GM23338 (cell line): ENCODE measurements around the gene CCDC85B. TPM values are rescaled to one million over a fixed set of nuclear protein-coding genes. Genes with fewer than 3 reads are reported as not detected.

Source experiments
- JUNB ChIP-seq: IDR thresholded peaks from one replicate; pipeline ENCODE4 v1.6.1; 2016; ENCODE audit warnings: antibody characterized with exemption; ENCODE audit not compliant: unreplicated experiment
- NANOG ChIP-seq: IDR thresholded peaks from 2 replicates; pipeline ENCODE4 v1.6.1; 2016; ENCODE audit warnings: antibody characterized with exemption, borderline replicate concordance
- ZNF462 ChIP-seq: fragments of 250-450 bp; sonication (Bioruptor Pico); IDR thresholded peaks from 2 replicates; pipeline ENCODE4 v1.5.0; 2020; ENCODE audit warnings: mild to moderate bottlenecking, moderate library complexity
- polyA plus RNA-seq: library from polyadenylated mRNA; unstranded; fragments of >200 nt; fragmentation: Nextera tagmentation; extraction: Ambion mirVana; gene quantifications from 2 replicates; pipeline ENCODE4 v1.2.1, GENCODE V29; 2016
- total RNA-seq: library from RNA; depleted of rRNA; stranded (reverse); fragments of >200 nt; shearing (Covaris generic); gene quantifications from 2 replicates; pipeline ENCODE4 v1.2.3, GENCODE V29; 2014; rRNA removed

The CCDC85B gene
- total and polyA plus RNA-seq, 2 experiments from 2014 or later: 54.5 to 66.3 TPM

- TF ChIP-seq ZNF462 (CRISPR knock-in tag): no peak
- TF ChIP-seq JUNB: no peak
- TF ChIP-seq NANOG: no peak
Measured at GRCh38 chr11:65937766-65938165, 47.3 kb downstream of the CCDC85B start (continued).

Other genes with a start within 250 kb of the CCDC85B start
- 17.0 and 22.8 TPM in 2 replicates for gene RELA, start 227.8 kb upstream of the CCDC85B start, total RNA-seq
- gene RELA, start 227.8 kb upstream of the CCDC85B start, polyA plus RNA-seq: 12.9 and 18.5 TPM in 2 replicates
- gene KAT5, start 178.4 kb upstream of the CCDC85B start, total RNA-seq: 33.3 and 40.4 TPM in 2 replicates
- 34.6 and 34.8 TPM in 2 replicates for gene KAT5, start 178.4 kb upstream of the CCDC85B start, polyA plus RNA-seq
- 37.8 and 70.8 TPM in 2 replicates for gene RNASEH2C, start 169.9 kb upstream of the CCDC85B start, total RNA-seq
- 73.2 and 74.8 TPM in 2 replicates for gene RNASEH2C, start 169.9 kb upstream of the CCDC85B start, polyA plus RNA-seq
- 12.5 and 16.1 TPM in 2 replicates for gene AP5B1, start 109.7 kb upstream of the CCDC85B start, total RNA-seq
- gene AP5B1, start 109.7 kb upstream of the CCDC85B start, polyA plus RNA-seq: 3.1 TPM in 2 replicates
- 3.3 and 5.1 TPM in 2 replicates for gene OVOL1, start 103.6 kb upstream of the CCDC85B start, total RNA-seq
- 1.4 and 1.5 TPM in 2 replicates for gene OVOL1, start 103.6 kb upstream of the CCDC85B start, polyA plus RNA-seq
- 0.49 TPM in 1 of 2 replicates, not detected in the other for gene SNX32, start 56.7 kb upstream of the CCDC85B start, total RNA-seq
- 1.2 and 2.4 TPM in 2 replicates for gene SNX32, start 56.7 kb upstream of the CCDC85B start, polyA plus RNA-seq
- 981 and 1,393 TPM in 2 replicates for gene CFL1, start 32.5 kb upstream of the CCDC85B start, total RNA-seq
- gene CFL1, start 32.5 kb upstream of the CCDC85B start, polyA plus RNA-seq: 1,996 and 2,124 TPM in 2 replicates
- 35.5 and 48.6 TPM in 2 replicates for gene MUS81, start 30.2 kb upstream of the CCDC85B start, total RNA-seq
- 38.5 and 39.1 TPM in 2 replicates for gene MUS81, start 30.2 kb upstream of the CCDC85B start, polyA plus RNA-seq
- 4.5 and 9.4 TPM in 2 replicates for gene EFEMP2, start 17.9 kb upstream of the CCDC85B start, total RNA-seq
- gene EFEMP2, start 17.9 kb upstream of the CCDC85B start, polyA plus RNA-seq: 7.4 and 8.0 TPM in 2 replicates
- gene CTSW, start 10.8 kb upstream of the CCDC85B start, total RNA-seq: not detected in 2 replicates
- gene CTSW, start 10.8 kb upstream of the CCDC85B start, polyA plus RNA-seq: 0.17 TPM in 1 of 2 replicates, not detected in the other
- 94.3 and 102 TPM in 2 replicates for gene FIBP, start 2.2 kb upstream of the CCDC85B start, total RNA-seq
- 79.0 and 84.4 TPM in 2 replicates for gene FIBP, start 2.2 kb upstream of the CCDC85B start, polyA plus RNA-seq
- 10.1 and 14.6 TPM in 2 replicates for gene FOSL1, start 9.7 kb downstream of the CCDC85B start, total RNA-seq
- gene FOSL1, start 9.7 kb downstream of the CCDC85B start, polyA plus RNA-seq: 17.1 and 20.1 TPM in 2 replicates
- gene C11orf68, start 28.4 kb downstream of the CCDC85B start, total RNA-seq: 21.6 and 23.2 TPM in 2 replicates
- gene C11orf68, start 28.4 kb downstream of the CCDC85B start, polyA plus RNA-seq: 16.8 and 18.6 TPM in 2 replicates
- gene DRAP1, start 28.8 kb downstream of the CCDC85B start, total RNA-seq: 83.0 and 121 TPM in 2 replicates
- 294 and 358 TPM in 2 replicates for gene DRAP1, start 28.8 kb downstream of the CCDC85B start, polyA plus RNA-seq
- 1.1 and 2.0 TPM in 2 replicates for gene TSGA10IP, start 54.8 kb downstream of the CCDC85B start, total RNA-seq
- gene TSGA10IP, start 54.8 kb downstream of the CCDC85B start, polyA plus RNA-seq: 1.6 and 2.5 TPM in 2 replicates
- 43.9 and 55.8 TPM in 2 replicates for gene SART1, start 71.1 kb downstream of the CCDC85B start, total RNA-seq
- gene SART1, start 71.1 kb downstream of the CCDC85B start, polyA plus RNA-seq: 91.0 and 105 TPM in 2 replicates
- 30.8 and 32.1 TPM in 2 replicates for gene EIF1AD, start 111.5 kb downstream of the CCDC85B start, total RNA-seq
- gene EIF1AD, start 111.5 kb downstream of the CCDC85B start, polyA plus RNA-seq: 16.1 and 18.6 TPM in 2 replicates
- gene BANF1, start 111.8 kb downstream of the CCDC85B start, total RNA-seq: 44.7 and 58.2 TPM in 2 replicates
- 765 and 903 TPM in 2 replicates for gene BANF1, start 111.8 kb downstream of the CCDC85B start, polyA plus RNA-seq
- gene CST6, start 121.3 kb downstream of the CCDC85B start, total RNA-seq: 4.2 and 5.9 TPM in 2 replicates
- gene CST6, start 121.3 kb downstream of the CCDC85B start, polyA plus RNA-seq: 8.3 and 9.9 TPM in 2 replicates
- gene CATSPER1, start 135.8 kb downstream of the CCDC85B start, total RNA-seq: not detected in 2 replicates
- not detected in 2 replicates for gene CATSPER1, start 135.8 kb downstream of the CCDC85B start, polyA plus RNA-seq
- gene GAL3ST3, start 158.5 kb downstream of the CCDC85B start, total RNA-seq: 48.0 and 63.4 TPM in 2 replicates
- 12.7 and 15.6 TPM in 2 replicates for gene GAL3ST3, start 158.5 kb downstream of the CCDC85B start, polyA plus RNA-seq
- gene SF3B2, start 161.7 kb downstream of the CCDC85B start, total RNA-seq: 173 and 180 TPM in 2 replicates
- 173 and 191 TPM in 2 replicates for gene SF3B2, start 161.7 kb downstream of the CCDC85B start, polyA plus RNA-seq
- gene PACS1, start 179.6 kb downstream of the CCDC85B start, total RNA-seq: 23.7 and 37.5 TPM in 2 replicates
- gene PACS1, start 179.6 kb downstream of the CCDC85B start, polyA plus RNA-seq: 8.0 and 8.8 TPM in 2 replicates